Measurements from ENCODE around the gene MINK1. TPM values are rescaled to one million over a fixed set of nuclear protein-coding genes. Genes with fewer than 3 reads are reported as not detected.

MINK1 gene
- total and polyA plus RNA-seq, 2 of the 8 experiments (the other 6 are each of a cell fraction or from before 2014, with no cell fraction given) = 26.9 to 77.7 TPM

GRCh38 chr17:4845118-4845517 lies 12.0 kb downstream of the MINK1 start:
- DNase-seq (ENCODE audit: low read depth in 1 of 2, low spot score in 2 of 2) (no peak), FAIRE-seq (no peak)
- no peak overlapping the region for H4K8ac ChIP-seq (ENCODE audit: extremely low read depth, insufficient read depth, low read length)
- no peak overlapping the region for H3K14ac ChIP-seq (ENCODE audit: insufficient read length)
- no peak overlapping the region for H4K91ac ChIP-seq (replicated peaks; ENCODE audit: insufficient read length, low read length)
- ChIA-PET POLR2A (ENCODE audit: partially characterized antibody) (interaction anchor here (1.0 kb wide), 1 partner anchor 13 kb away, joined by 3 read pairs; no protein-coding TSS in a partner anchor), CTCF (ENCODE audit: partially characterized antibody) (interaction anchor here (1.4 to 2.0 kb wide), 2 partner anchors 36 to 39 kb away, joined by 4 to 6 read pairs; no protein-coding TSS in a partner anchor)
- H2BK12ac ChIP-seq (ENCODE audit: low read depth, low read length) = no peak overlapping the region
- H4K5ac ChIP-seq (ENCODE audit: insufficient read length, low read depth, low read length) = no peak overlapping the region
- no peaks in the 10 kb centered on the region; a peak in 1 of 8 replicates for H3K36me3 ChIP-seq (ENCODE audit: control insufficient read depth in 2 of 4, insufficient read depth in 4 of 4, low read length in 3 of 4)
- peaks cover 4 to 60% of the 10 kb centered on the region in 2 experiments; a peak in 3 of 4 replicates for H3K79me2 ChIP-seq (ENCODE audit: control insufficient read depth in 1 of 2, insufficient read depth in 2 of 2, low read length in 2 of 2)
- no peaks in the 10 kb centered on the region for H3K27me3 ChIP-seq (replicated peaks in 1 of 4; ENCODE audit: control insufficient read depth in 3 of 4, extremely low read depth in 1 of 4, insufficient read depth in 3 of 4, low read length in 3 of 4)
- H3K9ac ChIP-seq (replicated peaks in 1 of 4; ENCODE audit: extremely low read depth in 1 of 4, low read depth in 3 of 4, low read length in 3 of 4) = no peak overlapping the region
- peaks cover 5 to 20% (median 15%) of the 10 kb centered on the region in 4 experiments for H3K4me1 ChIP-seq (replicated peaks in 1 of 4; ENCODE audit: control insufficient read depth in 3 of 4, insufficient read depth in 4 of 4, low read length in 3 of 4)
- H3K9me3 ChIP-seq (ENCODE audit: insufficient read depth in 2 of 2, low read depth in 1 of 2, low read length in 1 of 2) = no peaks in the 10 kb centered on the region
- H3K27ac ChIP-seq (ENCODE audit: low read depth, low read length) = no peak overlapping the region
- H3K4me3 ChIP-seq (ENCODE audit: extremely low read depth in 1 of 4, insufficient read depth in 2 of 4, low read depth in 3 of 4, low read length in 4 of 4) = no peak overlapping the region
- H4K20me1 ChIP-seq (replicated peaks in 1 of 2; ENCODE audit: control insufficient read depth in 1 of 2, insufficient read depth in 2 of 2, low read length in 2 of 2) = peaks cover 0 to 3% of the 10 kb centered on the region in 2 experiments
- H2BK5ac ChIP-seq (ENCODE audit: low read depth, low read length) = no peak overlapping the region
- no peak overlapping the region for H3K18ac ChIP-seq (ENCODE audit: extremely low read depth, low read length)
- no peak overlapping the region for H2AK5ac ChIP-seq (ENCODE audit: low read depth, low read length)
- H3K56ac ChIP-seq (replicated peaks; ENCODE audit: insufficient read length, low read depth, low read length) = no peak overlapping the region
- H3K23ac ChIP-seq (ENCODE audit: insufficient read length) = no peak overlapping the region
- H3K23me2 ChIP-seq (ENCODE audit: low read depth, low read length) = no peaks in the 10 kb centered on the region
- H3K4ac ChIP-seq (replicated peaks; ENCODE audit: insufficient read length, low read depth, low read length) = no peak overlapping the region
- no peak overlapping the region for H2BK15ac ChIP-seq (ENCODE audit: low read length)
- H2BK120ac ChIP-seq (replicated peaks; ENCODE audit: low read depth, low read length) = no peak overlapping the region
- H2BK20ac ChIP-seq (ENCODE audit: low read length) = no peak overlapping the region
- H3K79me1 ChIP-seq (ENCODE audit: low read depth, low read length) = peaks cover 14% of the 10 kb centered on the region
- H2AFZ ChIP-seq (ENCODE audit: low read length) = no peak overlapping the region
- WGBS, 2 experiments (ENCODE audit: extremely low coverage in 1 of 2, insufficient coverage in 1 of 2, insufficient read length in 1 of 2, insufficient replicate concordance in 2 of 2, low coverage in 1 of 2, low lambda C conversion rate in 2 of 2, missing lambda C conversion rate in 1 of 2) = 90% methylated on average over 5 of the region's 5 CpGs; no CpG with 5 or more reads in 1 of the 2 experiments
- H3K4me2 ChIP-seq (ENCODE audit: insufficient read depth in 1 of 2, low read depth in 2 of 2, low read length in 2 of 2) = no peak overlapping the region
- TF ChIP-seq EP300 (IDR thresholded peaks at IDR 0.05; ENCODE audit: borderline replicate concordance in 1 of 2, low read depth in 2 of 2, low read length in 2 of 2) = no peak
- TF ChIP-seq SP4 (IDR thresholded peaks at IDR 0.05; ENCODE audit: low read length) = no peak
- TF ChIP-seq EGR1 (IDR thresholded peaks at IDR 0.05; ENCODE audit: borderline replicate concordance, low read depth, low read length) = no peak
- no peak for TF ChIP-seq SUZ12 (IDR thresholded peaks at IDR 0.05; ENCODE audit: low read length)
- no peak for TF ChIP-seq TAF1 (IDR thresholded peaks at IDR 0.05; ENCODE audit: low read depth, low read length)
- no peak for TF ChIP-seq ATF3 (IDR thresholded peaks at IDR 0.05; ENCODE audit: insufficient read depth, low read depth, low read length)
- TF ChIP-seq TCF12 (IDR thresholded peaks at IDR 0.05; ENCODE audit: low read depth, low read length) = no peak
- no peak for TF ChIP-seq KDM1A (IDR thresholded peaks at IDR 0.05; ENCODE audit: borderline replicate concordance, low read length)
- TF ChIP-seq RFX5 (IDR thresholded peaks at IDR 0.05; ENCODE audit: borderline replicate concordance, low read depth, low read length) = no peak
- no peak for TF ChIP-seq KDM5A (IDR thresholded peaks at IDR 0.05; ENCODE audit: low read length)
- TF ChIP-seq SAP30 (IDR thresholded peaks at IDR 0.05; ENCODE audit: insufficient read depth, insufficient replicate concordance, low read length) = no peak
- no peak for TF ChIP-seq GABPA (IDR thresholded peaks at IDR 0.05; ENCODE audit: borderline replicate concordance, insufficient read depth, low read length)
- TF ChIP-seq ZNF274 (IDR thresholded peaks at IDR 0.05; ENCODE audit: borderline replicate concordance, extremely low read depth, low read length) = no peak
- no peak for TF ChIP-seq SRF (IDR thresholded peaks at IDR 0.05; ENCODE audit: low read depth, low read length)
